ENCODE data around the gene LRRC75A. TPM values are rescaled to one million over a fixed set of nuclear protein-coding genes. Genes with fewer than 3 reads are reported as not detected.
A peak's percentile ranks its signal among the peaks of the same experiment; 100 is the strongest.

LRRC75A gene
- polyA plus RNA-seq, 3 donors, result 1.0 to 2.4 (median 1.4) TPM

GRCh38 chr17:16438557-16439302, 53.3 kb downstream of the LRRC75A start:
- peak; percentile 95 to 98 (median 95) for DNase-seq
- Mint-ChIP-seq H3K36me3 (peaks cover 30 to 33% of the 10 kb centered on the region in 2 donors), H3K27ac (peak overlapping the region; percentile 92 to 98 (median 96)), H3K9me3 (peaks cover 0 to 1% (median 0%) of the 10 kb centered on the region in 7 donors), H3K4me3 (peak overlapping the region; percentile 95 to 96), H3K27me3 (ENCODE audit: low read depth in 3 of 3) (no peaks in the 10 kb centered on the region), H3K4me1 (peaks cover 49% of the 10 kb centered on the region)
- Histone ChIP-seq H3K9ac (ENCODE audit: insufficient read depth, low read length, poor library complexity, severe bottlenecking) (peak overlapping the region; percentile 82), H3K4me2 (replicated peaks; ENCODE audit: extremely low read depth, low read length, poor library complexity, severe bottlenecking) (peak overlapping the region; percentile 90), H3K79me2 (ENCODE audit: insufficient read depth, low read length) (peaks cover 49% of the 10 kb centered on the region), H3K9me3 (replicated peaks in 1 of 2; ENCODE audit: control insufficient read depth in 1 of 2, insufficient read depth in 1 of 2, low read length in 2 of 2) (no peaks in the 10 kb centered on the region), H3K27ac (ENCODE audit: low read depth in 1 of 2, low read length in 2 of 2) (peak overlapping the region; percentile 81 to 90), H4K20me1 (ENCODE audit: insufficient read depth, low read length) (peaks cover 27% of the 10 kb centered on the region), H3K36me3 (replicated peaks in 1 of 2; ENCODE audit: control insufficient read depth in 1 of 2, insufficient read depth in 2 of 2, low read length in 2 of 2) (peaks cover 28 to 33% of the 10 kb centered on the region in 2 donors), H3K4me1 (ENCODE audit: control insufficient read depth in 1 of 2, insufficient read depth in 2 of 2, low read length in 2 of 2) (peaks cover 40 to 48% of the 10 kb centered on the region in 2 donors), H2AFZ (ENCODE audit: insufficient read depth, low read depth, low read length, poor library complexity, severe bottlenecking) (peak overlapping the region; percentile 79), H3K27me3 (ENCODE audit: control insufficient read depth in 2 of 2, insufficient read depth in 2 of 2, low read length in 2 of 2) (no peaks in the 10 kb centered on the region), H3K4me3 (replicated peaks in 1 of 3; ENCODE audit: low read depth in 2 of 3, low read length in 3 of 3) (peak overlapping the region; percentile 54 to 85 (median 75))
- under 1% methylated on average over 45 of the region's 46 CpGs for WGBS (ENCODE audit: insufficient coverage)
- no peak for TF ChIP-seq CTCF (IDR thresholded peaks at IDR 0.05)
- intact Hi-C loops (cut with micrococcal nuclease), result loop anchor here in 1 of 2 donors (2.0 kb wide), 1 partner anchor 58 kb away; the partner anchor contains the start of gene UBB

GRCh38 chr17:16438173-16438556, 53.8 kb downstream of the LRRC75A start:
- no peaks in the 10 kb centered on the region for H3K27me3 ChIP-seq (ENCODE audit: control insufficient read depth in 2 of 2, insufficient read depth in 2 of 2, low read length in 2 of 2)
- peaks cover 33% of the 10 kb centered on the region in 2 donors for H3K36me3 Mint-ChIP-seq
- peak overlapping the region; percentile 82 for H3K9ac ChIP-seq (ENCODE audit: insufficient read depth, low read length, poor library complexity, severe bottlenecking)
- no peak for DNase-seq
- no peaks in the 10 kb centered on the region for H3K27me3 Mint-ChIP-seq (ENCODE audit: low read depth in 3 of 3)
- H3K27ac Mint-ChIP-seq, result peak overlapping the region; percentile 92 to 98 (median 96)
- intact Hi-C loops (cut with micrococcal nuclease), result loop anchor here in 1 of 2 donors (2.0 kb wide), 1 partner anchor 57 kb away; the partner anchor contains the start of gene UBB
- no peaks in the 10 kb centered on the region for H3K9me3 ChIP-seq (replicated peaks in 1 of 2; ENCODE audit: control insufficient read depth in 1 of 2, insufficient read depth in 1 of 2, low read length in 2 of 2)
- peak overlapping the region; percentile 95 to 96 for H3K4me3 Mint-ChIP-seq
- H3K4me1 ChIP-seq (ENCODE audit: control insufficient read depth in 1 of 2, insufficient read depth in 2 of 2, low read length in 2 of 2), result peaks cover 40 to 48% of the 10 kb centered on the region in 2 donors
- H3K9me3 Mint-ChIP-seq, result peaks cover 0 to 1% (median 0%) of the 10 kb centered on the region in 7 donors
- H3K4me1 Mint-ChIP-seq, result peaks cover 49% of the 10 kb centered on the region
- H3K79me2 ChIP-seq (ENCODE audit: insufficient read depth, low read length), result peaks cover 44% of the 10 kb centered on the region
- peaks cover 21% of the 10 kb centered on the region for H4K20me1 ChIP-seq (ENCODE audit: insufficient read depth, low read length)
- H2AFZ ChIP-seq (ENCODE audit: insufficient read depth, low read depth, low read length, poor library complexity, severe bottlenecking), result peak overlapping the region; percentile 79
- H3K4me2 ChIP-seq (replicated peaks; ENCODE audit: extremely low read depth, low read length, poor library complexity, severe bottlenecking), result peak overlapping the region; percentile 90
- H3K27ac ChIP-seq (ENCODE audit: low read depth in 1 of 2, low read length in 2 of 2), result peak overlapping the region; percentile 81 to 90
- WGBS (ENCODE audit: insufficient coverage), result 17% methylated on average over 8 of the region's 8 CpGs
- peak overlapping the region; percentile 54 to 85 (median 75) for H3K4me3 ChIP-seq (replicated peaks in 1 of 3; ENCODE audit: low read depth in 2 of 3, low read length in 3 of 3)
- TF ChIP-seq CTCF (IDR thresholded peaks at IDR 0.05), result no peak
- H3K36me3 ChIP-seq (replicated peaks in 1 of 2; ENCODE audit: control insufficient read depth in 1 of 2, insufficient read depth in 2 of 2, low read length in 2 of 2), result peaks cover 26 to 33% of the 10 kb centered on the region in 2 donors
